AG09319 (cell line): ENCODE results near the gene FAM25A.
A peak's percentile ranks its signal among the peaks of the same experiment; 100 is the strongest.
"Not testable (repeated sequence)": the region's sequence is repeated elsewhere in the genome, so short reads cannot be mapped to it uniquely, and the experiment has no call there.

Source experiments
- DNase-seq: peaks from one replicate; pipeline ENCODE4 v3.0.0-alpha.2; 2010; ENCODE audit warnings: low read depth; ENCODE audit errors: extremely low read depth
- TF ChIP-seq, protein P1 (sequence below): IDR thresholded peaks from 2 replicates; pipeline ENCODE4 v1.5.1; 2011; ENCODE audit warnings: low read depth, mild to moderate bottlenecking, inconsistent platforms, low read length, moderate library complexity

The FAM25A gene

DNA sequence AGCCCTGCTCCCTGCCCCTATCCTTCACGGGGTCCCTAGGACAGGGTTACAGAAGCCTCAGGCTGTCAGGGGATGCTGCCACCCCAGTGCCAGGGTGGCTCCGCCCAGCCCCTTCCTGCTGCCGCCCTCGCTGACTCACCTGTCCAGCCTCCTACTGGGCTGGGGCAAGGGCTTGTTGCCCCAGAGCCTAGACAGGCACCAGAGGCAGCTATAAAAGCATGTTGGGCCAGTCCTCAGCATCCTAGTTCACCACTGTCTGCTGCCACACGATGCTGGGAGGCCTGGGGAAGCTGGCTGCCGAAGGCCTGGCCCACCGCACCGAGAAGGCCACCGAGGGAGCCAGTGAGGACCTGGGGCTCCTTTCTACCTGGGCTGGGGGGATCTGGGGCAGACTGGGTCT is at the start of gene FAM25A:
TSS of gene FAM25A (plus strand) at position 239 of the 400 bp plus-strand sequence. CDS start at position 270, 31 bp downstream.
- not testable (repeated sequence) for DNase-seq

DNA sequence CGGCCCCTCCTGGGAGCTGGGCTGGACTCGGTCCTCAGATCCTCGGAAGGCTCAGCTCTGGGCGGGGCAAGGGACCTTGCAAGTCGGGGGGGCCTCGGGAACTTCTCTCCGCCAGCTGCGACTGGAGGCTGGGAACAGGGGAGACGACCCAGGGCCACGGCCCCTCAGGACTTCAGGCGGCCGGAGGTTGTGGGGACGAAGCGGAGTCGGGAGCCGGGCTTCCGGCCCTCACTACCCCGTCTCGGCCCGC is 49.2 kb upstream of the FAM25A start:
- TF ChIP-seq, protein P1, sequence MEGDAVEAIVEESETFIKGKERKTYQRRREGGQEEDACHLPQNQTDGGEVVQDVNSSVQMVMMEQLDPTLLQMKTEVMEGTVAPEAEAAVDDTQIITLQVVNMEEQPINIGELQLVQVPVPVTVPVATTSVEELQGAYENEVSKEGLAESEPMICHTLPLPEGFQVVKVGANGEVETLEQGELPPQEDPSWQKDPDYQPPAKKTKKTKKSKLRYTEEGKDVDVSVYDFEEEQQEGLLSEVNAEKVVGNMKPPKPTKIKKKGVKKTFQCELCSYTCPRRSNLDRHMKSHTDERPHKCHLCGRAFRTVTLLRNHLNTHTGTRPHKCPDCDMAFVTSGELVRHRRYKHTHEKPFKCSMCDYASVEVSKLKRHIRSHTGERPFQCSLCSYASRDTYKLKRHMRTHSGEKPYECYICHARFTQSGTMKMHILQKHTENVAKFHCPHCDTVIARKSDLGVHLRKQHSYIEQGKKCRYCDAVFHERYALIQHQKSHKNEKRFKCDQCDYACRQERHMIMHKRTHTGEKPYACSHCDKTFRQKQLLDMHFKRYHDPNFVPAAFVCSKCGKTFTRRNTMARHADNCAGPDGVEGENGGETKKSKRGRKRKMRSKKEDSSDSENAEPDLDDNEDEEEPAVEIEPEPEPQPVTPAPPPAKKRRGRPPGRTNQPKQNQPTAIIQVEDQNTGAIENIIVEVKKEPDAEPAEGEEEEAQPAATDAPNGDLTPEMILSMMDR = no peak
- no peak for DNase-seq

DNA sequence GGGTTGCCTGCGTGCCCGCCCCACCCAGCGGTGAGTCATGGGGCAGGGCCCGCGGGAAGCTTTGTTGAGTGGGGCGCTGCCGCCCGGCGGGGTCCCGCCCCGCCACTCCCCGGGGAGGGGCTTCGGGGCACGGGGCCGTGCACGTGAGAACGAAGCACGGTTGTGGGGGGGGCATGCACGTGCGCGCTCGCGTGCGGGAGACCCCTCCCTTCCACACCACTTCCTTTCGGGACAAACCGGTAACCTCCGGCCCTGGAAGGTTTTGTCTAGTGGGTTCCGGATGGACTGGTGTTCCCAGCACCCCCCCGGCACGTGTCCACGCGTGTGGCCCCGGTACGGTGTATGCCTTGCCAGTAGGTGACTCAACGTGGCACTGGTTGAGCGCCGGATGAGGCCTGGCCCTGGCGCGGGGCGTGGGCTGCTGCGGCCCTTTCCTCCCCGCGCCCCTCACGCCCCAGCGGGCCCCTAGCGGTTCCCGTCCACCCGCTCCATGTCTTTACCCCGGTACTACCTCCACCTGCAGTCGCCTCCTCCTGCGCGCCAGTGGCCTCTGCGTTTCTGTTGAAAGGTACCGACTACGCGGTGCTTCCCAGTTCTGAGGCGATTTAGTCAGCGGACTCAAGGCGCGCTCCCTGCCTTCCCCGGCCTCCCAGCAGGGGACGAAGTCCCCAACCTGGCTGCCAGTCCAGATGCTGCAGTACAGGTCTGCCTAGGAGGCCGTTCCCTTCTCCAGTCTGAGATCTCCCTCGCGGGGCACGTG is 48.7 kb upstream of the FAM25A start:
- DNase-seq = peak; percentile 89
- TF ChIP-seq, protein P1 = no peak; the same call in none of the 2 replicates

DNA sequence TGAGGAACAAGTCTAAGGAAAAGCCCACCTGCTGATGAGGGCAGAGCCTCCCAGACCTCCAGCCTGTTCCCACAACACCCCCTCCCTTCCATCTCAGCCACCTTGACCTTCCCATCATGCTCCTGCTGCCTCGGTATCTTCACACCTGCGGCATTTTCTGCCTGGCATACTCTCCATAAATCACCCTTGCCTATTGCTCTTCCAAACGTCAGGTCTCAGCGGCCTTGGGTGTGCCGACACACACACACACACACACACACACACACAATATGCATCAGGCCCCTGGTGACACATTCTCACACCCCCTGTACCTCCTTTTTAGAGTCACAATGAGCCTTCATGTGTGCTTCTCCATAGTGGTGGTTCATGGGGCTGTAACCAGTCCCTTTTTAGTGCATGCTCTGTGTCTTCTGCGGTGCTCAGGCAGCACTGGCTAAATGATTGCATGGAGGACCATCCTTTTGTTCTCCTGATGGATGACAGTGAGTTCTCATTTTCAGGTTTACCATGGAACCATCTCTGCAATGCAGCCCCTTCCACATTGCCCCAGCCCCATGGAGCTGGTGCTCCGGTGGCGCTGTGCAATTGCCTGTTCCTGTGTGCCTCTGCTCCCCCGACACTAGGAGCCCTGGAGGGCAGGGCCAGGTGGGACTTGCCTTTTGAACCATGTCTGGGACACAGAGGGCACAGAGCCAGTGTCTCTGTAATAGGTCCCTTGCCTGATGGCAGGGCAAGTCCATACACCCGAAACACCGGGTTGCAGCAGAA is 47.3 kb upstream of the FAM25A start:
- no peak for DNase-seq
- TF ChIP-seq, protein P1 = no peak

DNA sequence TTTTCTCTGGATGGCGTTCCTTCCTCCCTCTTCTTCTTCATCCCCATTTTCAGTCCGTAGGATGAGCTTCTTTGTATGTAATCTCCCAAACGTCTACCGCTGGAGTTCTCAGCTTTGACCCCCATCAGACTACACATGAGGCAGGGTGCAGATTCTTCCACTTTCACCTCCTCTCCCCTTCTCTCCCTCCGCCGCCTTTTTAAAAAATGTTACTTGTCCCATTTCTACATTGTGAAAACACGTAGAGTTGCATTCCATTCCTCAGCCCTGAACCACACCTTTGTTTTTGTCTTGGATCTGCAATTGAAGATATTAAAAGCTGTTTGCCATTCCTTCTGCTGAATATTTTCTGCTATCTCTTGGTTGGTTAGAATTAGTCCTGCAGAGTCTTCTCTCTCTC is 45.6 kb upstream of the FAM25A start:
- no peak for DNase-seq
- TF ChIP-seq, protein P1 = no peak

DNA sequence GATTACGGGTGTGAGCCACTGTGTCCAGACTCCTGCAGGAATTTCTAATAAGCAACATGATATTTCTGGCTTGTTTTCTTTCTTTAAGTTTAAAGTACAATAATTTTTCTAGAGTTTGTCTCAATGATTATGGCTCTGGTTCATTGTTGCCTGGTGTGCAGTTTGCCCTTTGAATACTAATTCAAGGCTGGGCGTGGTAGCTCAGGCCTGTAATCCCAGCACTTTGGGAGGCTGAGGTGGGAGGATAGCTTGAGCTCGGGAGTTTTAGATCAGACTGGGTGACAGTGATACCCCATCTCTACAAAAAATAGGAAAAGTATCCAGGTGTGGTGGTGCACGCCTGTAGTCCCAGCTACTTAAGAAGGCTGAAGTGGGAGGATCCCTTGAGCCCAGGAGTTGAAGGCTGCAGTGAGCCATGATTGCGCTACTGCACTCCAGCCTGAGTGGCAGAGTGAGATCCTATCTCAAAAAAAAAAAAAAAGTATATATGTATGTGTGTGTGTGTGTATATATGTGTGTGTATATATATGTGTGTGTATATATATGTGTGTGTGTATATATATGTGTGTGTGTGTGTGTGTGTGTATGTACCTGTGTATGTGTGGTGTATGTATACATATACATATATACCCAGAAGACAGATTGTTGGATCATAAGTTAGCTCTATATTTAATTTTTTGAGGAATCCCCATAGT is 43.6 kb upstream of the FAM25A start:
- TF ChIP-seq, protein P1 = no peak
- no peak for DNase-seq

DNA sequence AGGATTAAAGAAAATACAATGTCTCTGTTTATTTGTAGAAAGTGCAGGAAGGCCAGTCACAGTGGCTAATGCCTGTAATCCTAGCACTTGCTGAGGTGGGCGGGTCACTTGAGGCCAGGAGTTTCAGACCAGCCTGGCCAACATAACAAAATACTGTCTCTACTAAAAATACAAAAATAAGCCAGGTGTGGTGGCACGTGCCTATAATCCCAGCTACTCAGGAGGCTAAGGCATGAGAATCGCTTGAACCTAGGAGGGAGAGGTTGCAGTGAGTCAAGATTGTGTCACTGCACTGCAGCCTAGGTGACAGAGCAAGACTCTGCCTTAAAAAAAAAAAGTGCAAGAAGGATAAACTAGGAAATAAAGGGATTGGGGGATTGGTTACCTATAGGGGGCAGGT is 41.6 kb upstream of the FAM25A start:
- DNase-seq = not testable (repeated sequence)

DNA sequence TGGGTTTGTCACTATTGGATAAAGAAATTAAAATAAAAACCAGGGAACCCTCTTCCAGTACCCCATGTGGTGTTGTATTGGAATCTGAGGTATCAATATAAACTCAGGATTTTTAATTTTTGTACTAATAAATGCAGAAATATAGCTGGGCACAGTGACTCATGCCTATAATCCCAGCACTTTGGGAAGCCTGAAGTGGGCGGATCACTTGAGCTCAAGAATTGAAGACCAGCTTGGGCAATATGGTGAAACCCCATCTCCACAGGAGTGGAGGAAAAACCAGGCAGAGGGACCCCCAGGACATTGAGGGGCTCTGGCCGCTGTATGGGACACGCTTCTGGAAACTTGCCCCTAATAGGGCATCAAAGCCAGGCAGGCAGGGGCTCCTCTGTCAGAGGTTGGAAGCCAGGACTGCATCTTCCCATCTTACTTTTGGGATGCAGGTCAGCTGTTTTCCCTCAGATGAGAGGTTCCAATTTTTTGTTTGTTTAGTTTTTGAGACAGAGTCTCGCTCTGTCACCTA is 40.7 kb upstream of the FAM25A start:
- no peak for DNase-seq
- TF ChIP-seq, protein P1 = no peak
